GM18858 (cell line): ENCODE results near the gene CAMTA1.
"Not testable (repeated sequence)": the region's sequence is repeated elsewhere in the genome, so short reads cannot be mapped to it uniquely, and the experiment has no call there.

Experiments used
- ATAC-seq: cut with Tn5 transposase; IDR thresholded peaks from one replicate; pipeline ENCODE4 v1.9.1; 2021; ENCODE audit not compliant: unreplicated experiment

CAMTA1 gene

GRCh38 chr1:6904476-6905170 is 119.4 kb downstream of the CAMTA1 start:
- ATAC-seq: no peak

GRCh38 chr1:6905331-6905730 is 120.1 kb downstream of the CAMTA1 start:
- no peak for ATAC-seq

- no peak for ATAC-seq
These were observed 120.5 kb downstream of the CAMTA1 start for GRCh38 chr1:6905790-6906189.

GRCh38 chr1:6906783-6907182 is 121.5 kb downstream of the CAMTA1 start:
- no peak for ATAC-seq

GRCh38 chr1:6907201-6907600 is 121.9 kb downstream of the CAMTA1 start:
- ATAC-seq: no peak

GRCh38 chr1:6907676-6908434 is 122.6 kb downstream of the CAMTA1 start:
- ATAC-seq: no peak

GRCh38 chr1:6909401-6909800 is 124.1 kb downstream of the CAMTA1 start:
- no peak for ATAC-seq

GRCh38 chr1:6909857-6910256 is 124.6 kb downstream of the CAMTA1 start:
- ATAC-seq: no peak

GRCh38 chr1:6911021-6911941 is 126.0 kb downstream of the CAMTA1 start:
- no peak for ATAC-seq

GRCh38 chr1:6911974-6912373 is 126.7 kb downstream of the CAMTA1 start:
- ATAC-seq: no peak

GRCh38 chr1:6912518-6912917 is 127.3 kb downstream of the CAMTA1 start:
- no peak for ATAC-seq

GRCh38 chr1:6913086-6913485 is 127.8 kb downstream of the CAMTA1 start:
- no peak for ATAC-seq

GRCh38 chr1:6914706-6915105 is 129.5 kb downstream of the CAMTA1 start:
- no peak for ATAC-seq

- ATAC-seq: no peak
These were observed 130.8 kb downstream of the CAMTA1 start for GRCh38 chr1:6915999-6916565.

GRCh38 chr1:6917067-6917466 is 131.8 kb downstream of the CAMTA1 start:
- ATAC-seq: no peak

- ATAC-seq: no peak
These were observed 133.1 kb downstream of the CAMTA1 start for GRCh38 chr1:6918186-6918924.

- no peak for ATAC-seq
These were observed 133.8 kb downstream of the CAMTA1 start for GRCh38 chr1:6918925-6919511.

- not testable (repeated sequence) for ATAC-seq
These were observed 136.3 kb downstream of the CAMTA1 start for GRCh38 chr1:6921506-6921905.

GRCh38 chr1:6922096-6922931 is 137.1 kb downstream of the CAMTA1 start:
- no peak for ATAC-seq
